HepG2 (cell line): ENCODE data around the gene ZNF32. TPM values are rescaled to one million over a fixed set of nuclear protein-coding genes. Genes with fewer than 3 reads are reported as not detected.

Source experiments
- ATAC-seq: fragments of 200-7000 bp; cut with Tn5 transposase; 3 replicates; pipeline ENCODE4 v1.9.1; 2020; ENCODE audit warnings: mild to moderate bottlenecking, moderate library complexity
- BruUV-seq: library from RNA; stranded (reverse); fragments of 400-500 nt; replicated peaks from 2 replicates; lab custom pipeline; 2021; lab: Mats Ljungman, UMichigan
- CTCF ChIA-PET: fragments of 300-600 bp; formaldehyde crosslinking; extraction: SDS; loops from one replicate; lab custom pipeline; 2021; ENCODE audit warnings: low total read pairs, inconsistent platforms, low intra/inter-chr PET ratio; lab: Yijun Ruan, JAX
- POLR2A ChIA-PET: fragments of 350-600 bp; sonication (Branson Sonifier 250); formaldehyde crosslinking; loops from one replicate; lab custom pipeline; 2020; ENCODE audit warnings: antibody characterized with exemption, inconsistent platforms; lab: Yijun Ruan, JAX
- DNase-seq: peaks from one replicate; pipeline ENCODE4 v3.0.0-alpha.2; 2015; ENCODE audit warnings: low spot score
- FAIRE-seq: peaks from 3 replicates; lab custom pipeline; 2011; peaks lifted over from hg19 to GRCh38; lab: Jason Lieb, UNC
- H2AFZ ChIP-seq: one replicate; pipeline ENCODE4 v1.6.1; 2011; ENCODE audit warnings: low read length, inconsistent platforms
- H3K27ac ChIP-seq: fragments of 300-600 bp; 3 replicates; pipeline ENCODE4 v1.8.0; 2011; ENCODE audit warnings: mixed run types, mild to moderate bottlenecking, mixed read lengths, low read length, inconsistent platforms; ENCODE audit not compliant: insufficient read depth; ENCODE audit errors: extremely low read length
- H3K27me3 ChIP-seq, 2 experiments: fragments of 200-600 bp in 1 of 2; 2 replicates in 1 of 2; 3 replicates in 1 of 2; pipeline versions ENCODE4 v1.6.0 to v1.8.0; 2011; ENCODE audit warnings: low read length in 2 of 2, mild to moderate bottlenecking in 2 of 2, moderate library complexity in 2 of 2, inconsistent platforms in 1 of 2; ENCODE audit not compliant: insufficient read depth in 2 of 2, control insufficient read depth in 1 of 2
- H3K36me3 ChIP-seq, 2 experiments: fragments of 200-600 bp in 1 of 2; replicated peaks in 1 of 2; 2 replicates in 1 of 2; 3 replicates in 1 of 2; pipeline versions ENCODE4 v1.5.1 to v1.8.0; 2011; ENCODE audit warnings: low read length in 2 of 2, inconsistent platforms in 1 of 2; ENCODE audit not compliant: insufficient read depth in 2 of 2, control insufficient read depth in 1 of 2
- H3K4me1 ChIP-seq: 2 replicates; pipeline ENCODE4 v1.5.1; 2012; ENCODE audit warnings: low read length, inconsistent platforms; ENCODE audit not compliant: insufficient read depth
- H3K4me2 ChIP-seq: 2 replicates; pipeline ENCODE4 v1.6.0; 2011; ENCODE audit warnings: low read depth, low read length, inconsistent platforms
- H3K4me3 ChIP-seq, 3 experiments: fragments of 200-600 bp in 1 of 3; sonication (generic), shearing (Covaris generic) in 1 of 3; replicated peaks in 1 of 3; 2 replicates each; pipeline ENCODE4 v1.5.1; 2011 to 2016; ENCODE audit warnings: low read length in 3 of 3, inconsistent platforms in 2 of 3, low read depth in 2 of 3, mild to moderate bottlenecking in 2 of 3, control low read depth in 1 of 3, mixed read lengths in 1 of 3; ENCODE audit not compliant: insufficient read depth in 1 of 3
- H3K79me2 ChIP-seq: one replicate; pipeline ENCODE4 v1.6.1; 2011; ENCODE audit warnings: low read length, inconsistent platforms; ENCODE audit not compliant: insufficient read depth
- H3K9ac ChIP-seq: 2 replicates; pipeline ENCODE4 v1.6.0; 2011; ENCODE audit warnings: mild to moderate bottlenecking, low read depth, low read length, inconsistent platforms; ENCODE audit not compliant: insufficient read depth
- H3K9me3 ChIP-seq: 2 replicates; pipeline ENCODE4 v1.5.1; 2012; ENCODE audit warnings: mild to moderate bottlenecking, low read length
- H4K20me1 ChIP-seq: 2 replicates; pipeline ENCODE4 v1.6.0; 2011; ENCODE audit warnings: inconsistent platforms, mild to moderate bottlenecking, low read length, moderate library complexity; ENCODE audit not compliant: insufficient read depth
- FOSL2 ChIP-seq: sonication (generic); formaldehyde crosslinking; IDR thresholded peaks from 2 replicates; pipeline ENCODE4 v1.4.0; 2020; ENCODE audit warnings: missing genetic modification reagents
- IRX3 ChIP-seq: sonication (generic); formaldehyde crosslinking; IDR thresholded peaks from 2 replicates; pipeline ENCODE4 v1.8.1; 2023; ENCODE audit warnings: mild to moderate bottlenecking, low read depth, missing genetic modification reagents, borderline replicate concordance
- MAFF ChIP-seq: IDR thresholded peaks from 2 replicates; pipeline ENCODE4 v1.6.1; 2011; ENCODE audit warnings: low read depth, low read length, improper control_type of control experiment
- MAFK ChIP-seq, 2 experiments: IDR thresholded peaks in 1 of 2; conservative IDR thresholded peaks in 1 of 2; 2 replicates each; pipeline ENCODE4 v1.6.1; 2011; ENCODE audit warnings: improper control_type of control experiment in 2 of 2, low read length in 2 of 2
- MIER3 ChIP-seq: IDR thresholded peaks from 2 replicates; pipeline ENCODE4 v1.6.1; 2016; ENCODE audit warnings: missing compliant biosample characterization, borderline replicate concordance
- NFE2L2 ChIP-seq: fragments of 150-350 bp; IDR thresholded peaks from 2 replicates; pipeline ENCODE4 v1.6.1; 2014; ENCODE audit warnings: low read length
- ZNF12 ChIP-seq: sonication (generic); formaldehyde crosslinking; IDR thresholded peaks from 2 replicates; pipeline ENCODE4 v1.5.0; 2020; ENCODE audit warnings: missing genetic modification reagents
- ZNF577 ChIP-seq: sonication (generic); formaldehyde crosslinking; IDR thresholded peaks from 2 replicates; pipeline ENCODE4 v1.4.0; 2020; ENCODE audit warnings: mild to moderate bottlenecking, low read depth, missing genetic modification reagents, borderline replicate concordance
- ZNF607 ChIP-seq: sonication (generic); formaldehyde crosslinking; IDR thresholded peaks from 2 replicates; pipeline ENCODE4 v1.5.1; 2020; ENCODE audit warnings: missing genetic modification reagents, mild to moderate bottlenecking, borderline replicate concordance
- WGBS: methylation state at CpG from one replicate; pipeline ENCODE4 v1.1.6; 2017; ENCODE audit warnings: low lambda C conversion rate; 5-methylcytosine and 5-hydroxymethylcytosine counted together
- in situ Hi-C: cut with HindIII; loops from 2 replicates; pipeline ENCODE4 v1.10.0; 2017; ENCODE audit warnings: low pct_unique_long_range_greater_than_20kb; ENCODE audit not compliant: extremely low pct_ligation_motif_present
- intact Hi-C: fragments of 100-400 bp; cut with micrococcal nuclease; formaldehyde crosslinking; loops from one replicate; pipeline ENCODE4 v1.10.0; 2022; ENCODE audit not compliant: unreplicated experiment
- polyA plus RNA-seq, 8 experiments: library from polyadenylated mRNA; depleted of rRNA in 3 of 8; stranded (reverse) in 7 of 8; unstranded in 1 of 8; fragments of >200 nt; fragmentation: Illumina TruSeq in 4 of 8; extraction: Trizol in 4 of 8; gene quantifications; 2 replicates each; pipeline versions ENCODE4 v1.2.1 to v1.2.3, GENCODE V29; 2011 to 2016; ENCODE audit warnings: low read depth in 4 of 8, missing spikeins in 1 of 8, mixed read lengths in 1 of 8; ENCODE audit not compliant: insufficient read depth in 1 of 8
- total RNA-seq, 5 experiments: library from RNA; depleted of rRNA; stranded (reverse); fragments of >200 nt; fragmentation: Illumina TruSeq; extraction: Trizol; gene quantifications; 2 replicates each; pipeline ENCODE4 v1.2.3, GENCODE V29; 2016; ENCODE audit warnings: low read depth in 1 of 5

Gene ZNF32
- total and polyA plus RNA-seq, 2 of the 13 experiments (the other 11 are each of a cell fraction or from before 2014, with no cell fraction given), result 12.5 to 16.9 TPM

GRCh38 chr10:43680035-43680434, 31.4 kb upstream of the ZNF32 start:
- TF ChIP-seq ZNF12, result peak; percentile 56; the same call in 1 of the 2 replicates
- peak; percentile 58 for TF ChIP-seq FOSL2
- TF ChIP-seq NFE2L2, result peak; percentile 93
- no peak for TF ChIP-seq ZNF577
- no peak for TF ChIP-seq MIER3
- peak; percentile 37; the same call in 1 of the 2 replicates for TF ChIP-seq MAFF
- TF ChIP-seq IRX3 (CRISPR knock-in tag), result no peak
- peak; percentile 26 to 70; a peak in 2 of 4 replicates for TF ChIP-seq MAFK (conservative IDR thresholded peaks at IDR 0.05 in 1 of 2, IDR thresholded peaks at IDR 0.05 in 1 of 2; ENCODE audit: low read length in 2 of 2)
- DNase-seq, result no peak
- Histone ChIP-seq H3K79me2 (no peaks in the 10 kb centered on the region), H2AFZ (no peak overlapping the region), H3K4me1 (no peaks in the 10 kb centered on the region), H3K36me3 (no peaks in the 10 kb centered on the region), H3K9me3 (no peaks in the 10 kb centered on the region), H3K9ac (no peak overlapping the region), H3K4me3 (no peak overlapping the region), H3K27ac (no peak overlapping the region), H3K27me3 (peaks cover 0 to 4% of the 10 kb centered on the region in 2 experiments; a peak in 1 of 5 replicates), H3K4me2 (no peak overlapping the region), H4K20me1 (no peaks in the 10 kb centered on the region)
- intact Hi-C loops, result loop anchor here (5.0 kb wide), 1 partner anchor 408 kb away; no protein-coding TSS in a partner anchor
- 14% methylated on average over 4 of the region's 4 CpGs for WGBS
- CTCF ChIA-PET, result no interaction called here
- ATAC-seq, result no peak
- no TSS peak for BruUV-seq
- in situ Hi-C loops, result no loop called here
- FAIRE-seq, result no peak
- POLR2A ChIA-PET, result no interaction called here

- no peak overlapping the region for H3K9ac ChIP-seq
- POLR2A ChIA-PET, result no interaction called here
- 5% methylated on average over 3 of the region's 7 CpGs for WGBS
- DNase-seq (no peak), FAIRE-seq (no peak), ATAC-seq (no peak)
- no peaks in the 10 kb centered on the region for H3K79me2 ChIP-seq
- no TSS peak for BruUV-seq
- H3K27me3 ChIP-seq, result peaks cover 0 to 7% of the 10 kb centered on the region in 2 experiments; a peak in 1 of 5 replicates
- no peak overlapping the region for H3K27ac ChIP-seq
- no peak overlapping the region for H3K4me2 ChIP-seq
- no peaks in the 10 kb centered on the region for H3K4me1 ChIP-seq
- TF ChIP-seq ZNF607 (CRISPR knock-in tag), result no peak
- TF ChIP-seq MAFK (conservative IDR thresholded peaks at IDR 0.05 in 1 of 2, IDR thresholded peaks at IDR 0.05 in 1 of 2; ENCODE audit: low read length in 2 of 2), result 0 out of 4 replicates have a peak, but pooled peaks have one; percentile 13 to 33
- H3K9me3 ChIP-seq, result no peaks in the 10 kb centered on the region
- intact Hi-C loops (no loop called here), in situ Hi-C loops (no loop called here)
- no peaks in the 10 kb centered on the region for H3K36me3 ChIP-seq
- no peaks in the 10 kb centered on the region for H4K20me1 ChIP-seq
- H3K4me3 ChIP-seq, result no peak overlapping the region
- CTCF ChIA-PET, result no interaction called here
- H2AFZ ChIP-seq, result no peak overlapping the region
These were observed 30.8 kb upstream of the ZNF32 start for GRCh38 chr10:43679509-43679908.
